Smooth muscle cell (in vitro differentiated cells): ENCODE measurements around the gene SHH. TPM values are rescaled to one million over a fixed set of nuclear protein-coding genes. Genes with fewer than 3 reads are reported as not detected.

ENCODE experiments used
- DNase-seq: peaks from one replicate; lab custom pipeline; 2025; ENCODE audit not compliant: unreplicated experiment; lab: John Stamatoyannopoulos, UW
- H2AFZ ChIP-seq: fragments of 200-600 bp; sonication (generic); 2 replicates; pipeline ENCODE4 v1.6.0; 2016; ENCODE audit warnings: antibody characterized with exemption, low read depth, mild to moderate bottlenecking
- H3F3A ChIP-seq: fragments of 200-600 bp; sonication (generic); 2 replicates; pipeline ENCODE4 v1.6.0; 2017; ENCODE audit warnings: antibody characterized with exemption, low read depth
- H3K27ac ChIP-seq: fragments of 200-600 bp; sonication (generic); 2 replicates; pipeline ENCODE4 v1.5.1; 2016; ENCODE audit warnings: low read depth, mild to moderate bottlenecking
- H3K27me3 ChIP-seq: fragments of 200-600 bp; sonication (generic); 2 replicates; pipeline ENCODE4 v1.6.1; 2016; ENCODE audit warnings: low read depth, mild to moderate bottlenecking
- H3K36me3 ChIP-seq: fragments of 200-600 bp; sonication (generic); 2 replicates; pipeline ENCODE4 v1.5.1; 2016; ENCODE audit warnings: low read depth
- H3K4me1 ChIP-seq: fragments of 200-600 bp; sonication (generic); 2 replicates; pipeline ENCODE4 v1.5.1; 2016; ENCODE audit warnings: low read depth
- H3K4me2 ChIP-seq: fragments of 200-600 bp; sonication (generic); 2 replicates; pipeline ENCODE4 v1.6.0; 2016; ENCODE audit warnings: mild to moderate bottlenecking
- H3K4me3 ChIP-seq: fragments of 200-600 bp; sonication (generic); 2 replicates; pipeline ENCODE4 v1.5.1; 2016; ENCODE audit warnings: mild to moderate bottlenecking
- H3K79me2 ChIP-seq: fragments of 200-600 bp; sonication (generic); 2 replicates; pipeline ENCODE4 v1.6.0; 2016; ENCODE audit warnings: low read depth, mild to moderate bottlenecking
- H3K9ac ChIP-seq: fragments of 200-600 bp; sonication (generic); 2 replicates; pipeline ENCODE4 v1.6.0; 2016; ENCODE audit warnings: low read depth
- H3K9me3 ChIP-seq: fragments of 200-600 bp; sonication (generic); replicated peaks from 2 replicates; pipeline ENCODE4 v1.5.1; 2016; ENCODE audit warnings: low read depth
- H4K20me1 ChIP-seq: fragments of 200-600 bp; sonication (generic); 2 replicates; pipeline ENCODE4 v1.6.0; 2016; ENCODE audit warnings: low read depth
- CTCF ChIP-seq: fragments of 200-600 bp; sonication (generic); IDR thresholded peaks from 2 replicates; pipeline ENCODE4 v1.5.1; 2017; ENCODE audit warnings: borderline replicate concordance, mild to moderate bottlenecking, antibody characterized with exemption; ENCODE audit not compliant: insufficient read depth, poor library complexity, severe bottlenecking
- WGBS: methylation state at CpG from one replicate; pipeline ENCODE4 v1.1.7; 2016; ENCODE audit warnings: low lambda C conversion rate; 5-methylcytosine and 5-hydroxymethylcytosine counted together
- polyA plus RNA-seq: library from polyadenylated mRNA; unstranded; fragments of >200 nt; fragmentation: Nextera tagmentation; extraction: Ambion mirVana; gene quantifications from 2 replicates; pipeline ENCODE4 v1.2.1, GENCODE V29; 2016
- total RNA-seq: library from RNA; depleted of rRNA; stranded (reverse); fragments of >200 nt; gene quantifications from 2 replicates; pipeline ENCODE4 v1.2.3, GENCODE V29; 2014

Gene SHH
- total and polyA plus RNA-seq, 2 experiments from 2014 or later = not detected

- Histone ChIP-seq H3K36me3 (no peaks in the 10 kb centered on the region), H3K79me2 (no peaks in the 10 kb centered on the region), H3K4me2 (no peak overlapping the region), H4K20me1 (no peaks in the 10 kb centered on the region), H3K9ac (no peak overlapping the region), H3K4me1 (no peaks in the 10 kb centered on the region), H3K9me3 (no peaks in the 10 kb centered on the region), H3K4me3 (no peak overlapping the region), H2AFZ (no peak overlapping the region), H3K27me3 (peaks cover 3% of the 10 kb centered on the region), H3K27ac (no peak overlapping the region), H3F3A (no peaks in the 10 kb centered on the region)
- DNase-seq = no peak
- 81% methylated on average over 5 of the region's 5 CpGs for WGBS
- no peak for TF ChIP-seq CTCF
These were observed 40.4 kb upstream of the SHH start for GRCh38 chr7:155852426-155853301.

DNA sequence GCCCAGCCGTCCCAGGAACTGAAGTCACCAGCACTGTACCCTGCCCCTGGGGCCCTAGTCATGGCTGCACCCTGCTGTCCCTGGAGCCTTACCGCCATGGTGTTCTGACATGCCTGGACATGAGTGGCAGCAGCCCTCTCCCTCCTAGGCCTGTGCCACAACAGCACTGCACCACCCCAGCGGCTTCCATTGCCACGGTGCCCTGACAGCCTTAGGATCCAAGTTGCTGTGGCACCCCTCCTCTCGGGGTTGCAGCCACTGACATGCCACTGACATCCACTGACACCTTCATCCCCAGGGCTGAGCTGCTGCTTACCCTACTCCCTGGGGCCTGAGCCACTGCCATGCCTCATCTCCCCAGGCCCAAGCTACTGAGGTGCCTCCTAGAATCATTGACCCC is 39.6 kb upstream of the SHH start:
- no peaks in the 10 kb centered on the region for H3K79me2 ChIP-seq
- H3K9me3 ChIP-seq = no peaks in the 10 kb centered on the region
- H3K4me2 ChIP-seq = no peak overlapping the region
- no peaks in the 10 kb centered on the region for H3K36me3 ChIP-seq
- no peaks in the 10 kb centered on the region for H3F3A ChIP-seq
- no peak overlapping the region for H3K27ac ChIP-seq
- no peak for DNase-seq
- H2AFZ ChIP-seq = no peak overlapping the region
- no peaks in the 10 kb centered on the region for H3K4me1 ChIP-seq
- no peaks in the 10 kb centered on the region for H4K20me1 ChIP-seq
- H3K27me3 ChIP-seq = peaks cover 3% of the 10 kb centered on the region
- H3K4me3 ChIP-seq = no peak overlapping the region
- WGBS = 89% methylated on average over 5 of the region's 5 CpGs
- no peak overlapping the region for H3K9ac ChIP-seq
- no peak for TF ChIP-seq CTCF

- H4K20me1 ChIP-seq = no peaks in the 10 kb centered on the region
- H3K27me3 ChIP-seq = peaks cover 3% of the 10 kb centered on the region
- no peak overlapping the region for H3K27ac ChIP-seq
- no peaks in the 10 kb centered on the region for H3F3A ChIP-seq
- DNase-seq = no peak
- TF ChIP-seq CTCF = no peak
- H3K79me2 ChIP-seq = no peaks in the 10 kb centered on the region
- H3K4me2 ChIP-seq = no peak overlapping the region
- no peak overlapping the region for H3K4me3 ChIP-seq
- H2AFZ ChIP-seq = no peak overlapping the region
- H3K9ac ChIP-seq = no peak overlapping the region
- no peaks in the 10 kb centered on the region for H3K36me3 ChIP-seq
- 89% methylated on average over 22 of the region's 22 CpGs for WGBS
- H3K4me1 ChIP-seq = no peaks in the 10 kb centered on the region
- no peaks in the 10 kb centered on the region for H3K9me3 ChIP-seq
These were observed 38.8 kb upstream of the SHH start for GRCh38 chr7:155850766-155851678.
